Smooth muscle cell (in vitro differentiated cells): ENCODE data around the gene SOX10. TPM values are rescaled to one million over a fixed set of nuclear protein-coding genes. Genes with fewer than 3 reads are reported as not detected.
A peak's percentile ranks its signal among the peaks of the same experiment; 100 is the strongest.

Source experiments
- DNase-seq: peaks from one replicate; lab custom pipeline; 2025; ENCODE audit not compliant: unreplicated experiment; lab: John Stamatoyannopoulos, UW
- H2AFZ ChIP-seq: fragments of 200-600 bp; sonication (generic); 2 replicates; pipeline ENCODE4 v1.6.0; 2016; ENCODE audit warnings: antibody characterized with exemption, low read depth, mild to moderate bottlenecking
- H3F3A ChIP-seq: fragments of 200-600 bp; sonication (generic); 2 replicates; pipeline ENCODE4 v1.6.0; 2017; ENCODE audit warnings: antibody characterized with exemption, low read depth
- H3K27ac ChIP-seq: fragments of 200-600 bp; sonication (generic); 2 replicates; pipeline ENCODE4 v1.5.1; 2016; ENCODE audit warnings: low read depth, mild to moderate bottlenecking
- H3K27me3 ChIP-seq: fragments of 200-600 bp; sonication (generic); 2 replicates; pipeline ENCODE4 v1.6.1; 2016; ENCODE audit warnings: low read depth, mild to moderate bottlenecking
- H3K36me3 ChIP-seq: fragments of 200-600 bp; sonication (generic); 2 replicates; pipeline ENCODE4 v1.5.1; 2016; ENCODE audit warnings: low read depth
- H3K4me1 ChIP-seq: fragments of 200-600 bp; sonication (generic); 2 replicates; pipeline ENCODE4 v1.5.1; 2016; ENCODE audit warnings: low read depth
- H3K4me2 ChIP-seq: fragments of 200-600 bp; sonication (generic); 2 replicates; pipeline ENCODE4 v1.6.0; 2016; ENCODE audit warnings: mild to moderate bottlenecking
- H3K4me3 ChIP-seq: fragments of 200-600 bp; sonication (generic); 2 replicates; pipeline ENCODE4 v1.5.1; 2016; ENCODE audit warnings: mild to moderate bottlenecking
- H3K79me2 ChIP-seq: fragments of 200-600 bp; sonication (generic); 2 replicates; pipeline ENCODE4 v1.6.0; 2016; ENCODE audit warnings: low read depth, mild to moderate bottlenecking
- H3K9ac ChIP-seq: fragments of 200-600 bp; sonication (generic); 2 replicates; pipeline ENCODE4 v1.6.0; 2016; ENCODE audit warnings: low read depth
- H3K9me3 ChIP-seq: fragments of 200-600 bp; sonication (generic); replicated peaks from 2 replicates; pipeline ENCODE4 v1.5.1; 2016; ENCODE audit warnings: low read depth
- H4K20me1 ChIP-seq: fragments of 200-600 bp; sonication (generic); 2 replicates; pipeline ENCODE4 v1.6.0; 2016; ENCODE audit warnings: low read depth
- CTCF ChIP-seq: fragments of 200-600 bp; sonication (generic); IDR thresholded peaks from 2 replicates; pipeline ENCODE4 v1.5.1; 2017; ENCODE audit warnings: borderline replicate concordance, mild to moderate bottlenecking, antibody characterized with exemption; ENCODE audit not compliant: insufficient read depth, poor library complexity, severe bottlenecking
- WGBS: methylation state at CpG from one replicate; pipeline ENCODE4 v1.1.7; 2016; ENCODE audit warnings: low lambda C conversion rate; 5-methylcytosine and 5-hydroxymethylcytosine counted together
- polyA plus RNA-seq: library from polyadenylated mRNA; unstranded; fragments of >200 nt; fragmentation: Nextera tagmentation; extraction: Ambion mirVana; gene quantifications from 2 replicates; pipeline ENCODE4 v1.2.1, GENCODE V29; 2016
- total RNA-seq: library from RNA; depleted of rRNA; stranded (reverse); fragments of >200 nt; gene quantifications from 2 replicates; pipeline ENCODE4 v1.2.3, GENCODE V29; 2014

Gene SOX10
- total and polyA plus RNA-seq, 2 experiments from 2014 or later, result not detected

- Histone ChIP-seq H4K20me1 (peaks cover 25% of the 10 kb centered on the region), H3K79me2 (no peaks in the 10 kb centered on the region), H3K4me3 (no peak overlapping the region), H3K4me2 (no peak overlapping the region), H2AFZ (no peak overlapping the region), H3K4me1 (no peaks in the 10 kb centered on the region), H3K9ac (no peak overlapping the region), H3K27ac (no peak overlapping the region), H3K36me3 (peaks cover 4% of the 10 kb centered on the region), H3K9me3 (no peaks in the 10 kb centered on the region), H3K27me3 (no peaks in the 10 kb centered on the region), H3F3A (peaks cover 5% of the 10 kb centered on the region)
- no peak for TF ChIP-seq CTCF
- DNase-seq, result no peak
- 94% methylated on average over 6 of the region's 6 CpGs for WGBS
Observed at GRCh38 chr22:37931893-37932389, 52.4 kb downstream of the SOX10 start.

GRCh38 chr22:37930952-37931440 lies 53.4 kb downstream of the SOX10 start:
- TF ChIP-seq CTCF, result no peak
- Histone ChIP-seq H4K20me1 (peaks cover 33% of the 10 kb centered on the region), H3F3A (peaks cover 5% of the 10 kb centered on the region), H3K9me3 (no peaks in the 10 kb centered on the region), H3K36me3 (peaks cover 4% of the 10 kb centered on the region), H3K27ac (no peak overlapping the region), H2AFZ (no peak overlapping the region), H3K4me1 (no peaks in the 10 kb centered on the region), H3K4me2 (no peak overlapping the region), H3K27me3 (no peaks in the 10 kb centered on the region), H3K9ac (no peak overlapping the region), H3K79me2 (no peaks in the 10 kb centered on the region), H3K4me3 (no peak overlapping the region)
- no peak for DNase-seq
- 96% methylated on average over 2 of the region's 2 CpGs for WGBS

- TF ChIP-seq CTCF, result peak; percentile 21
- Histone ChIP-seq H3K4me2 (no peak overlapping the region), H3K27ac (no peak overlapping the region), H3K9me3 (no peaks in the 10 kb centered on the region), H4K20me1 (peaks cover 33% of the 10 kb centered on the region), H3K9ac (no peak overlapping the region), H3K4me1 (no peaks in the 10 kb centered on the region), H3K36me3 (peaks cover 4% of the 10 kb centered on the region), H3F3A (peaks cover 5% of the 10 kb centered on the region), H3K79me2 (no peaks in the 10 kb centered on the region), H2AFZ (no peak overlapping the region), H3K4me3 (no peak overlapping the region), H3K27me3 (no peaks in the 10 kb centered on the region)
- 93% methylated on average over 11 of the region's 11 CpGs for WGBS
- DNase-seq, result no peak
Observed at GRCh38 chr22:37930270-37930951, 53.9 kb downstream of the SOX10 start.

GRCh38 chr22:37929390-37929789 lies 55.0 kb downstream of the SOX10 start:
- Histone ChIP-seq H3K36me3 (peaks cover 4% of the 10 kb centered on the region), H3K9ac (no peak overlapping the region), H3F3A (peaks cover 5% of the 10 kb centered on the region), H4K20me1 (peaks cover 33% of the 10 kb centered on the region), H3K27ac (no peak overlapping the region), H3K4me2 (no peak overlapping the region), H3K4me3 (no peak overlapping the region), H3K27me3 (no peaks in the 10 kb centered on the region), H3K4me1 (no peaks in the 10 kb centered on the region), H2AFZ (no peak overlapping the region), H3K79me2 (no peaks in the 10 kb centered on the region), H3K9me3 (no peaks in the 10 kb centered on the region)
- no peak for DNase-seq
- no peak for TF ChIP-seq CTCF
- WGBS, result 98% methylated on average over 5 of the region's 5 CpGs
